K562 (cell line): ENCODE measurements around the gene MRPS35. TPM values are rescaled to one million over a fixed set of nuclear protein-coding genes. Genes with fewer than 3 reads are reported as not detected.

Experiments
- CBX8 ChIP-seq: fragments of 200-600 bp; sonication (generic); IDR thresholded peaks from 2 replicates; pipeline ENCODE4 v1.6.1; 2012; ENCODE audit warnings: borderline replicate concordance, mixed run types, low read depth, mild to moderate bottlenecking, moderate library complexity, mixed read lengths, low read length, control low read depth, inconsistent platforms; ENCODE audit not compliant: poor library complexity, severe bottlenecking; ENCODE audit errors: extremely low read depth
- CGGBP1 ChIP-seq: fragments of 250-450 bp; sonication (Bioruptor Pico); IDR thresholded peaks from 2 replicates; pipeline ENCODE4 v1.9.0; 2021; ENCODE audit warnings: mild to moderate bottlenecking
- MGA ChIP-seq: fragments of 450-650 bp; IDR thresholded peaks from 2 replicates; pipeline ENCODE4 v1.6.1; 2016; ENCODE audit warnings: mild to moderate bottlenecking, moderate library complexity
- MTA3 ChIP-seq: fragments of 450-650 bp; formaldehyde crosslinking; IDR thresholded peaks from 2 replicates; pipeline ENCODE4 v1.6.1; 2017; ENCODE audit warnings: mild to moderate bottlenecking, borderline replicate concordance
- NR2C1 ChIP-seq, 2 experiments: fragments of 450-650 bp; IDR thresholded peaks; 2 replicates each; pipeline ENCODE4 v1.6.1; 2017; ENCODE audit warnings: mild to moderate bottlenecking in 2 of 2, antibody characterized with exemption in 1 of 2, inconsistent platforms in 1 of 2, missing compliant biosample characterization in 1 of 2, missing genetic modification characterization in 1 of 2
- SIN3A ChIP-seq, 2 experiments: fragments of 150-350 bp in 1 of 2; IDR thresholded peaks; 2 replicates each; pipeline ENCODE4 v1.6.1; 2011 to 2016; ENCODE audit warnings: borderline replicate concordance in 2 of 2, low read depth in 2 of 2, low read length in 2 of 2, mild to moderate bottlenecking in 2 of 2, moderate library complexity in 2 of 2; ENCODE audit not compliant: control insufficient read depth in 1 of 2
- SRSF1 ChIP-seq: fragments of 200-400 bp; formaldehyde crosslinking; IDR thresholded peaks from 2 replicates; pipeline ENCODE4 v1.6.1; 2017; ENCODE audit warnings: mild to moderate bottlenecking, low read depth, low read length, moderate library complexity
- TBP ChIP-seq: optimal IDR thresholded peaks from 2 replicates; pipeline ENCODE3; 2011; ENCODE audit warnings: low read depth, low read length, improper control_type of control experiment
- ZNF217 ChIP-seq: sonication (generic); formaldehyde crosslinking; IDR thresholded peaks from 2 replicates; pipeline ENCODE4 v1.8.0; 2022; ENCODE audit warnings: mild to moderate bottlenecking, missing genetic modification reagents
- polyA plus RNA-seq, 8 experiments: library from polyadenylated mRNA; depleted of rRNA in 4 of 8; stranded (reverse) in 5 of 8; unstranded in 3 of 8; fragments of >200 nt; fragmentation: Nextera tagmentation in 2 of 8; fragmentation: Illumina TruSeq in 1 of 8; extraction: Ambion mirVana in 2 of 8; extraction: Trizol in 1 of 8; gene quantifications; 2 replicates each; pipeline versions ENCODE4 v1.2.1 to v1.2.3, GENCODE V29; 2011 to 2014; ENCODE audit warnings: inconsistent platforms in 1 of 8, missing spikeins in 1 of 8
- total RNA-seq, 7 experiments: library from RNA; depleted of rRNA in 6 of 7; stranded (reverse); fragments of >200 nt in 6 of 7; fragmentation: Illumina TruSeq in 2 of 7; extraction: Trizol in 2 of 7; gene quantifications; 2 replicates each; pipeline versions ENCODE4 v1.2.1 to v1.2.3, GENCODE V29; 2011 to 2021; ENCODE audit warnings: low replicate concordance in 1 of 7
- TF ChIP-seq, protein P1 (sequence below): fragments of 450-650 bp; IDR thresholded peaks from 2 replicates; pipeline ENCODE4 v1.6.1; 2018; ENCODE audit not compliant: partially characterized antibody

Gene MRPS35
- total and polyA plus RNA-seq, 9 of the 15 experiments (the other 6 are each of a cell fraction or from before 2014, with no cell fraction given): 79.0 to 183 (median 114) TPM

GRCh38 chr12:27751386-27752047 lies 40.9 kb downstream of the MRPS35 start (continued):
- TF ChIP-seq MGA (no peak), NR2C1 (IDR thresholded peaks at IDR 0.05) (no peak), NR2C1 (tag; IDR thresholded peaks at IDR 0.05) (no peak), ZNF217 (CRISPR knock-in tag) (no peak), CGGBP1 (CRISPR knock-in tag) (no peak), SIN3A (IDR thresholded peaks at IDR 0.05; ENCODE audit: borderline replicate concordance in 2 of 2, control insufficient read depth in 1 of 2, low read depth in 2 of 2, low read length in 2 of 2) (no peak), MTA3 (0 out of 2 replicates have a peak, but pooled peaks have one; percentile 22), CBX8 (no peak), SRSF1 (no peak), TBP (no peak)
- TF ChIP-seq, protein P1, sequence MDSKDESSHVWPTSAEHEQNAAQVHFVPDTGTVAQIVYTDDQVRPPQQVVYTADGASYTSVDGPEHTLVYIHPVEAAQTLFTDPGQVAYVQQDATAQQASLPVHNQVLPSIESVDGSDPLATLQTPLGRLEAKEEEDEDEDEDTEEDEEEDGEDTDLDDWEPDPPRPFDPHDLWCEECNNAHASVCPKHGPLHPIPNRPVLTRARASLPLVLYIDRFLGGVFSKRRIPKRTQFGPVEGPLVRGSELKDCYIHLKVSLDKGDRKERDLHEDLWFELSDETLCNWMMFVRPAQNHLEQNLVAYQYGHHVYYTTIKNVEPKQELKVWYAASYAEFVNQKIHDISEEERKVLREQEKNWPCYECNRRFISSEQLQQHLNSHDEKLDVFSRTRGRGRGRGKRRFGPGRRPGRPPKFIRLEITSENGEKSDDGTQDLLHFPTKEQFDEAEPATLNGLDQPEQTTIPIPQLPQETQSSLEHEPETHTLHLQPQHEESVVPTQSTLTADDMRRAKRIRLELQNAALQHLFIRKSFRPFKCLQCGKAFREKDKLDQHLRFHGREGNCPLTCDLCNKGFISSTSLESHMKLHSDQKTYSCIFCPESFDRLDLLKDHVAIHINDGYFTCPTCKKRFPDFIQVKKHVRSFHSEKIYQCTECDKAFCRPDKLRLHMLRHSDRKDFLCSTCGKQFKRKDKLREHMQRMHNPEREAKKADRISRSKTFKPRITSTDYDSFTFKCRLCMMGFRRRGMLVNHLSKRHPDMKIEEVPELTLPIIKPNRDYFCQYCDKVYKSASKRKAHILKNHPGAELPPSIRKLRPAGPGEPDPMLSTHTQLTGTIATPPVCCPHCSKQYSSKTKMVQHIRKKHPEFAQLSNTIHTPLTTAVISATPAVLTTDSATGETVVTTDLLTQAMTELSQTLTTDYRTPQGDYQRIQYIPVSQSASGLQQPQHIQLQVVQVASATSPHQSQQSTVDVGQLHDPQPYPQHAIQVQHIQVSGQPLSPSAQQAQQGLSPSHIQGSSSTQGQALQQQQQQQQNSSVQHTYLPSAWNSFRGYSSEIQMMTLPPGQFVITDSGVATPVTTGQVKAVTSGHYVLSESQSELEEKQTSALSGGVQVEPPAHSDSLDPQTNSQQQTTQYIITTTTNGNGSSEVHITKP: peak; percentile 85
